GM19438 (cell line): Measurements from ENCODE around the gene CMTM1.
"Not testable (repeated sequence)": the region's sequence is repeated elsewhere in the genome, so short reads cannot be mapped to it uniquely, and the experiment has no call there.

Experiments
- ATAC-seq: cut with Tn5 transposase; IDR thresholded peaks from one replicate; pipeline ENCODE4 v1.9.1; 2021; ENCODE audit warnings: low read depth; ENCODE audit not compliant: unreplicated experiment

CMTM1 gene

DNA sequence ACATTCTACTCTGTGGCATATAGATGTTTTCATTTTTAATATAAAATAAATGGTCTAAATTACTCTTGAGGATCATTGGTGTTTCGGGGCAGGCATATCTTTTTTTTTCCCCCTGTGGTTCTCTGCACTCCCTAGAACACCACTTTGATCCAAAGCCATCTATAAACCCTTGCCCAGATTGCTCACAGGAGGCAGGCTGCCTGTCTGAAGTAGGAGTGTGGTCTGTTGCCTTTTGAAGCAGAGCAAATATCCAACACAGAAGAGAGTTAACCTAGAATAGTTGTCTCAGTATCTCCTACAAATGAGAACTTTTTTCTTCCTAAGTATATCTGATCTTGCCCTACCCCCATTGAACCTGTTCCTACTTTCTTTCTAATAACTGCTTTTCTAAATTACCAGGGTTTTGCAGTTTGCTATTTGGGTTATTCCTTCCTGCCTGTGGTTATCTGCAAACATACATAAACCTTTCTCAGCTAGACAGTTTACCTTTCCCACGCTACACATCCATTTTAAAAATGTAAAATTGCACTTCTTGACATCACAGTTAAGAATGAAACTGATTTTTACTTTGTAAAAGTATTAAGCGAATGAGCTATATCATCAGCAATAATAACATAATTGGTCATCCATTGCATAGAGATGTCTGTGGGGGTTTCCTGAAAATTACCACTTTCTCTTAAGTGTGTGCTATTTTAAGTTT, 4.7 kb upstream of the CMTM1 start:
- no peak for ATAC-seq

DNA sequence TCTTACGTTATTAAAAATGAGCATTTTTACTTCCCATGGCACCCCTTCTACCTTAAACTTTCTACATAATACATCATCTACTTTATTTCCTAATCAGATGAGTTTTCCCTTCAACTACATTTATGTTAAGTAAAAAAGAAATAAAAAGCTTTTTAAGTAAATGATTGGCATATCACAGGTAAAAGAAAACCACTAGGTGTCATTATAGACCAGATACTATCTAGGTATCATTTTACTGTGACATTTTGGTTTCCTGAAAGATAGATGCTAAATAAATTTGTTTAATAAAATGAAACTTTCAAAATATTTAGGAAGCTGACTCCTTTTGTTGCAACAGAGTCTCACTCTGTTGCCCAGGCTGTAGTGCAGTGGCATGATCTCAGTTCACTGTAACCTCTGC, 3.8 kb upstream of the CMTM1 start:
- no peak for ATAC-seq

DNA sequence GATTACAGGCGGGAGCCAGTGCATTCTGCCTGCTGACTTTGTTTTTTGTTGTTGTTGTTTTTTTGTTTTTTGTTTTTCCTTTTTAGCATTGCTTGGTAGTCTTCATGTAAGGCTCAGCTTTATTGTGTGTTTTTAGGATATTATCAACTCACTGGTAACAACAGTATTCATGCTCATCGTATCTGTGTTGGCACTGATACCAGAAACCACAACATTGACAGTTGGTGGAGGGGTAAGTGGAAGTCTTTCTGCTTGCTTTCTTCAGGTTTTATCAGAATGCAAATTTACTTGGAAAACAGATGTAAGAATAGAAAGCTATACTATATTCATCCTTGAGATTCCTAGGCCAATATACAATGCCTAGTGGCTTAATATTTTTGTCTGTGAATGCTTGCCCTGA, 3.3 kb upstream of the CMTM1 start:
- no peak for ATAC-seq

DNA sequence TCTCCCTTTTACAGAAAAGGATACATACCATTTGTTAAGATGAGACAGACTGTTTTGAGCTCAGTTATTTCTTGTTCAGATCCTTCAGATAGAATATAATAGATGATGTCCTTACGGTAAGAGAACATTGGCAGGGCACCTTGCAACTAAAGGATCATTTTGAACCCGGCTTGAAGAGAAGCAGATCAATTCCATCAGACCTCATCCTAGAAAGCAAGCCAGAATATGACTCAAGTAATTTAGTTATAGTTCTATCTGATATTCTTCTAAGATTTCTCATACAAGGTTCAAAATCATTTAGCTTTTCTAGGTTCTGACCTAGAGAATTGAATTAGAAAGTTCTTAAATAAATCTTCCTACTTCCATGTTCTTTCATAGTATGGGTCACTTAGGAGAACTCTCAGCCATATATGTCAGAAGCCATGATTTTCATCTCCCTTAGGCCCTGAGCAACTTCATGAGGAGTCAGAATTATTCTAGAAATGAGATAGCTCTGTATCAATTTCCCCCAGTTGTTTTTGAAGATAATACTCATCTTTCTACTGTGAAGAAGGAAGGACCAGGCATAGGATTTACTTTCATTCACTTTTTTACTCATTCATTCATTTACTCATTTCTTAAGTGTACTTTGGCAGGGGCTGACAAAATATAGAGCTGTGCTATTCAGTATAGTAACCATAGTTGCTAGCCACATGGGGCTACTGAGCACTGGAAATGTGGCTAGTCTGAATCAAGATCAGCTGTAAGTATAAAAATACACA, 2.5 kb upstream of the CMTM1 start:
- no peak for ATAC-seq

DNA sequence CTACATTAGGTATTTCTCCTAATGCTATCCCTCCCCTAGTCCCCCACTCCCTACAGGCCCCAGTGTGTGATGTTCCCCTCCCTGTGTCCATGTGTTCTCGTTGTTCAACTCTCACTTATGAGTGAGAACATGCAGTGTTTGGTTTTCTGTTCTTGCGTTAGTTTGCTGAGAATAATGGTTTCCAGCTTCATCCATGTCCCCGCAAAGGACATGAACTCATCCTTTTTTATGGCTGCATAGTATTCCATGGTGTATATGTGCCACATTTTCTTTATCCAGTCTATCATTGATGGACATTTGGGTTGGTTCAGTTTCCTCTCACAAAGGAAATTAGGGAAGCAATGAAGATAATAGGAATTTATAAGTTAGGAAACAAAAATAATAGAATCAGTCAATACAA, 1.0 kb downstream of the CMTM1 start:
- ATAC-seq: not testable (repeated sequence)

DNA sequence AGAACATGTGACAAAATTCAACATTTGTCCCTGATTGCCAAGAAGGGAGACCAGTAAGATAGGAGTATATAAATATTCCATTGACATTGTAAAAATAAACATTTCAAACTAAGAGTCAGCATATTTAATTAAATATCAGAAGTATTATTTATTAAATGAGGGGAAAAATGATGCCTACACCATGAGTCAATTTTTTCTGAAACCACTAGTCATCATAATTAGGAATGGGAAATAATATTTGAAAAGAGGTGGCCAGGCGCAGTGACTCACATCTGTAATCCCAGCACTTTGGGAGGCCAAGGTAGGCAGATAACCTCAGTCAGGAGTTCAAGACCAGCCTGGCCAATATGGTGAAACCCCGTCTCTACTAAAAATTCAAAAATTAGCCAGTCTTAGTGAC, 2.1 kb downstream of the CMTM1 start:
- ATAC-seq: no peak

DNA sequence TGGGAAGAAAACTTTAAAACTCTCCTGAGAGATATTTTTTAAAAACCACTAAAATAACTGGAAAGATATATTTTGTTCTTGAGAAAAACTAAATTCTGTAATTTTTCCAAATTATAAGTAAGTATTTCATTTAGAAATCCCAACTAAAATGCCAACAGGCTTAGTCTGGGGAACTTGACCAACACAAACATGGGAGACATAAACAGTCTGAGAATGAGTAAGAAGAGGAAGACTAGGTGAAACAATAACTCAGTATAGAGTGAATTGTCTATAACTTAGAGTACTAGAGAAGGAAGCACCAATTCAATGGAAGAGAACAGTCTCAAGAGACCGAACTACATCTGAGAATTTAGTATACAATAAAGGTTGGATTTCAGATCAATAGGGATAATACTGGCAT, 2.9 kb downstream of the CMTM1 start:
- ATAC-seq: no peak

DNA sequence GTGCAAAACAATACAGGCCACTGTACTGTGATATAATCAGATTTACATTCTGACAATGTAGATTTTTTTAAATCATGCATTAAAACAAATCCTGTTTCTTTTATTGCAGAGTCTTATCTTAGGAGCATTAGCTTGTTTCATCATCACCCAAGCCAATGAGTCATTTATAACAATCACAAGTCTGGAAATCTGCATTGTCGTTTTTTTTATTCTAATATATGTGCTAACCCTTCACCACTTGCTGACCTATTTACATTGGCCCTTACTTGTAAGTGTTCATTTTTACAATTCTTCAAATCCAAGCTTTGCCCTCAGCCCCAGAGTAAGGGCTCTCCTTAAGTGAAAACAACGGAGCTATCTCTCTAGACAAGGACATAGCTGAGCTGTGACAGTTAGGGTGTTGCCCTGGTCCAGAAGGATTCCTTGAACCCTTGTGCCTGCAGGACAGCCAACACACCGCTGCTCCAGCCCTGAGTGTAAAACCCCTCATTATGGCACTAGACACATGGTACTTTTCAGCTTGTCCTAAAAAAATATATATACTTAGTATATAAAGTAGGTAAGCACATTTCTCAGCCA, 3.7 kb downstream of the CMTM1 start:
- no peak for ATAC-seq

DNA sequence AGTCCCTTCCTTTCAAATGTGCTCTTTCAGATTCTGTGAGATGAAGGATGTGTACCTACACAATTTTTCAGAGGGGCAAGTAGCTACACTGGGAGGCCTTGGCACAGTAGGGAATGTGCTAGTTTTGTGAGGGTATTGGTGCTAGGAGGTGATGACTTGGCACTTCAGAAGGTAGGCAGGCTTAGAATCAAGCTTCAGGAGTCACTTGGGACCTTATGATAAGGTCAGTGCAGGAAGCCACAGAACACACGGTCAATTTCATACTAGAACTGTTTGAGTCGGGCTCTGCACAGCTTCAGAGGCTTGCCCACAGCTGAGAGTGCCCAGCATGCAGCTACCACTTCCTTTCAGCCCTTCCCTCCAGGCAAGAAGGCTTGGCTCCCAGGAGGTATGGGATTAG, 6.1 kb downstream of the CMTM1 start:
- no peak for ATAC-seq

DNA sequence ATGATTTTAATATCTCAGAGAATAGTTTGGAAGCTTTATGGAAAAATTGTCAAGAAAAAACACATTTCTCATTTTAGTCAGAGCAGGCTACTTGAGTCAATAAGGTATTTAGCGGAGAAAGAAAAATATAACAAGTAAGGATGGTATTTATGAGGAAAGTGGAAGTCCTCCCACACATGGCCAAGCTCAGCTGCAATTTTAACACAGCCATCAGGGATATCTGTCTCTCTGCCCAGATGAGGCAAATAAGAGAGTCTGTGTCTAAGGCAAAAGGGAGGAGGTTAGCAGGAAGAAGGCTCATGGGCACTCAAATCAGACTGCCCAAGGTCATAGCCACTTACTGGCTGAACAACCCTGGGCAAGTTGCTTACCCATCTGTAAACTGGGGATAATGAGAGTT, 7.8 kb downstream of the CMTM1 start:
- no peak for ATAC-seq

DNA sequence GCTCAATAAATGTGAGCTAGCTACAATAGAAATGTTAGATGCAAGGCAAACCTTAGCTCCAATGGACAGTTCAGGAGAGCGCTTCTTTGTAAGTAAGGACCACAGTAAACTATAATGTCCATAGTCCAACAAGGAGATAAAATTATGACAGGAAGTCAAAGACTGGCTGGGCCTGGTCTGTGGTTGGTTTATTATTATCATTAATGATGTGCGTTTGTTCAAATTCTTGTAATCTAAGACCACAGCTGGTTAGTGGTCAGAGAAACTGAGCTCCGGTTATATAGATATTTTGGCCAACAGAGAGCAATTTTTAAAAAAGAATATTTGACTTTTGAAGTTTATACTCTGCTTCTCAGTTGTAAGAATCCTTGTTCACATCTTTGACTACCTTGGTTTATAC, 8.3 kb downstream of the CMTM1 start:
- ATAC-seq: no peak

DNA sequence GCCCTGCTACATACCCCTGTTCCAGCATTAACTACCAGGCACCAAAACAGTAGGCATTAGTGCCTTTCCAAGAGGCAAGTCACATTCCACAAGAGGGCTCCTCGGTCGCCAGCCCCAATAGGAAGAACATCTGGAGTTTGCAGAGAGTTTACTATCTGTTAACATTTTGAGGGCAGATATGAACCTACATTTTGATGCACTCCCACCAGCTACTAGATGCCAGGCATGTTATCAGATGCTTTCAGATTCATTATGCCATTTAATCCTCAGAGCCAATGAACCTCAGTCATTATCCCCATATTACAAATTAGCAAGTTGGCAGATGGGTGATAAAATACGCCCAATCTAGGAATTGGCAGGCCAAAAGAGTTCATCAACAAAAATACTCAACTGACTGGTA, 8.8 kb downstream of the CMTM1 start:
- ATAC-seq: no peak

DNA sequence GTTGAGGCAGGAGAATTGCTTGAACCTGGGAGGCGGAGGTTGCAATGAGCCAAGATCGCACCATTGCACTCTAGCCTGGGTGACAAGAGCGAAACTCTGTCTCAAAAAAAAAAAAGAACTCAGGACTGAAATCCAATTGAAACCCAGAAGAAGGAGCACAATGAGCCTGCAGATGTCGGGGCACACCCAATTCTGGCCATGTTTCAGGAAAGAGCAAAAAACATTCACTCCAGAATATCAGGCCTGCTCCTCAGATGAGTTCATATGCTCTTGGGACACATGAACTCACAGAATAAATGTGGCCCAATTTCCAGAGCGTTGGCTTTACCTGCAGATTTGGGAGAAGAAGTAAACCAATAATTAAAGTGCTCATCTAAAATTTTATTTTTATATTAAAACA, 10.1 kb downstream of the CMTM1 start:
- ATAC-seq: no peak

DNA sequence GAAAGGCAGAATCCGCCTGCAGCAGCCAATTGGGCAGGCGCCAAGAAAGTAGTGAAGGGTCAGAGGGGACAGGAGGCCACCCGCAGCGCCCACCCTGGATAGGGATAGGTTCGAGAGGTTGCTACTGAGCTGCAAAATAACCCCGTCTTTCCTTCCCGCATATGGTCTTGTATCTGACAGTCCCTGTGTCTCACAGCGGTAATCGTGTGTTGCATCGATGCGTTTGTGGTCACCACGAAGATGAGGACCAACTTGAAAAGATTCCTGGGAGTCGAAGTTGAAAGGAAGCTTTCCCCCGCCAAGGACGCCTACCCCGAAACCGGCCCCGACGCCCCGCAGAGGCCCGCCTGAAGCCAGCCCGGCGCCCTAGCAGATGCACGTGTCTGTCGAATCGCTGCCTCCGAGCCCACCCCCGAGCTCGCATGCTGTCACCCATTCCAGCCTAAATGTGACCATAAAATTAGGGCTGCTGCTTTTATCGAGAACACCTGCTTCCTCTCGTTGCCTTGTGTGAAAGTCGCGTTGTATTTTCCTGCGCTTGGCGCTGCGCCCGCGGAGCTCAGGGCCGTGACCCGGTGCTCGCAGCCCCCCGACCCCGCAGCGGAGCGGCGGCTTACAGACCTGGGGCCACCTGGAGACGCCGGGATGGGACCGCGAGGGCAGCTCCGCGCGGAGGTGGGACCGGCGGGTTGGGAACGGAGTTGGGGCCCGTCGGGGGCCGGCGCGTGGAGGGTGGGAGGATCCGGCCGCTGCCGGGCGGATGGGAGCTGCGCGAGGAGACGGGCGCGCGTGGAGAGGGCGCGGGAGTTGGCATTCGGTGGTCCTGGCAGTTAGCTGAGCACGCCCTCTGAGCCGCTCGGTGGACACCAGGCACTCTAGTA, 12.7 kb downstream of the CMTM1 start, which contains the start of gene CMTM2:
Gene CMTM2, plus strand, starts transcription at position 813 of the 881 bp plus-strand sequence. CDS start 145 bp downstream, outside the sequence.
- ATAC-seq: no peak

DNA sequence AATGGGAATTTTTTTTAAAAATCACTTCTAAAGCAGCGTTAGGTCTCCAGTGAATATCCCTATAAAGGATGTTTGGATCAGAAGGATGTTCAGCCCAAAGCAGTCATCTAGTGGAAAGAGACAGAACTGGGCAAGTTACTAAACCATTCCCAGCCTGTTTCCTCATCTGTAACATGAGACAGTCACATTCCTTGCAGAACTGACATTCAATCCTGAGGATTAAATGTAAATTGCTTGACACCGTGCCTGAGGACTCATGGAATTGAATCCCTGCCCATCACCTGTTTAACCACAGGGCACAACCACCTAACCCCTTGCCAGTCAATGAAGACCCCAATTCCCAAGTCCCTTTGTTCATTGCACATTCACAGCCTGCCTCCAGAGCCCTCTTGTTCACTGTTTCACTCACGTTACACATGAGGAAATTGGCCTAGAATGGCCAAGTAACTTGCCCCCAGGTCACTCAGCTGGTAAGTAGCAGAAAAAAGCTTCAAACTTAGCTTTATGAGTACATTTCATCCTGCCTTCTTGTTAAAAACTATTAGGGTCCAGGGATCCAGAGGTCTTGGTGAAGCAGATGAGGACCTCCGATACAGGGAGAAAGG, 14.5 kb downstream of the CMTM1 start:
- ATAC-seq: no peak

DNA sequence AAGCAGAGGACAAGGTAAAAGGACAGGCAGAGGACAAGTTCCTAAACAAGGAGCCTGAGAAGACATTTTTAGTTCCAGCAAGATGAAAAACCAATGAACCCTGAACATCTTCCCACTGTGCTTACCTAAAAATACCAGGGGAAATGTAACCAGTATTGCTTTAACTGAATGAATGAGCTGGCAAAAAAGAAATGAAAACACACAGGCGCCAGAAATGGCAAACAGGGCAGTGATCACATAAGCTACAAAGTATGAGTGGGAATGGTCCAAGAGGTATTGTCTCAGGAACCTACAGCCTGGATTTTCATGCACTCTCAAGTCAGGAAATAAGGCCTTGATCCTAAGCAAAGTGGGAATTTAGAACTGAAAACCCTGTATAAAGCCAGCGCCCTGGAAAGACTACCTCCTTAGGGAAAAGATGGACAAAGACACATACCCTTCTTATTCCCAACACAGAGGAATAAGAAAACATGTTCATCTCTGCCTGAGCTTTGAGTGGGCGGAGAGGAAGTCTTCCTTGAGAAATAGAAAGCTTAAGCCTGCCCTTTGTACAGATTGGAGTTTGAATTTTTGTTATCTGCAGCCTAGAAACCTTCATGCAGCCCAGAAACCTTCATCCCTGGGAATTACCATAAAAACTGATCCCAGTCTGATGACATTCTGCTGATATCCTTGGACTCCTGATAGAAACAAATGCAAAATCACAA, 15.2 kb downstream of the CMTM1 start:
- no peak for ATAC-seq

DNA sequence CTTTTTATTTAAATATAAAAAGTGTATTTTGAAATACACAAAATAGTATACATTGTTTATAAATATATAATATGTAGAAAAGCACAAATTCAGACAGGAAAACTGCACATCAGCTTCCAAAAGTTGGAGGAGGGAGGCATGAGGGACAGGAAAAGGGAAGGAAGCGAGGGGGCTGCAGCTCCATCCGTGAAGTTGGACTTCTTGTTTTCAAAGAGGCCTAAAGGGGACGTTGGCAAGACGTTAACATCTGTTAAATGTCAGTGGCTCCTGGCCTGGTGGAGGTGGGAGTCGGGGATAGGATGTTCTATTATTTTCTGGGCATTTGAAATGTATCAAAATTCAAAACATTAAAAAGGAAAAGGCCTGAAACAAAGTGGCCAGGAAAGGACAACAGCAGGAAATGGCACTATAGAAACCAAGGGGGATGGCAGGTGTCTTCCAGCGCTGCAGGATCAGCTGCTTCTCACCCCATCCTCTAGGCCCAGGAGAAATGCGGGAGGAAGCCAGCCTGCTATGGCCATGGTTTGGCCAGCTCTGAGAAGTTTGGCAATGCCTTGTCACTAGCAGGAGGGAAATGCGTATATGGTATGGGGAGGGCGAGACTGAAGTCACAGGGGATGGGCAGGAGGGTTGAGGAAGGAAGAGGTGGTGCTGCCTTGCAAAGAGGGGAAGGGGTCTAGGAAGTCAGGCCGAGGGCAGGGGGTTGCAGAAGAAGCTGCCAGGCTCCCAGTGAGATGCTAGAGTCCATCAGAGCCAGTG, 19.4 kb downstream of the CMTM1 start:
- no peak for ATAC-seq

DNA sequence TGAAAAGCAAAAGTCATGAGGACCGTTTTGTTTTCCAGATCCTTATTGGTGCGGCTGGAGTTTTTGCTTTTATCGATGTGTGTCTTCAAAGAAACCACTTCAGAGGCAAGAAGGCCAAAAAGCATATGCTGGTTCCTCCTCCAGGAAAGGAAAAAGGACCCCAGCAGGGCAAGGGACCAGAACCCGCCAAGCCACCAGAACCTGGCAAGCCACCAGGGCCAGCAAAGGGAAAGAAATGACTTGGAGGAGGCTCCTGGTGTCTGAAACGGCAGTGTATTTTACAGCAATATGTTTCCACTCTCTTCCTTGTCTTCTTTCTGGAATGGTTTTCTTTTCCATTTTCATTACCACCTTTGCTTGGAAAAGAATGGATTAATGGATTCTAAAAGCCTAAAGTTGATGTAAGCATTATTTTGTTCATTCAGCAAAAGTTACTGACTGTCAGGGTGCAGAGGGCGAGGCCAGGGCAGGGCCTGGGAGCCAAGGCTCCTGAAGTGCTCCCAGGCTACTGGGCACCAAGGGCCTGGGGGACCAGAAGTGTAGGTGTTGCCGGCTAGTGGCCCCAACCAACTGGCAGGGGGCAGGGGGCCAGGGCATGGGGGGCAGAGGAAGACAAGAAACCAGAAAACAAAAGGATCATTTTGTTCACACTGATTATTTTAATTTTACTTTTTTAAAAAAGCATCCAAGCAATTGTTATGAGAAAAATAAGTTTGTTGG, 21.8 kb downstream of the CMTM1 start:
- no peak for ATAC-seq
